Measurements from ENCODE around the gene CYSRT1.

DNA sequence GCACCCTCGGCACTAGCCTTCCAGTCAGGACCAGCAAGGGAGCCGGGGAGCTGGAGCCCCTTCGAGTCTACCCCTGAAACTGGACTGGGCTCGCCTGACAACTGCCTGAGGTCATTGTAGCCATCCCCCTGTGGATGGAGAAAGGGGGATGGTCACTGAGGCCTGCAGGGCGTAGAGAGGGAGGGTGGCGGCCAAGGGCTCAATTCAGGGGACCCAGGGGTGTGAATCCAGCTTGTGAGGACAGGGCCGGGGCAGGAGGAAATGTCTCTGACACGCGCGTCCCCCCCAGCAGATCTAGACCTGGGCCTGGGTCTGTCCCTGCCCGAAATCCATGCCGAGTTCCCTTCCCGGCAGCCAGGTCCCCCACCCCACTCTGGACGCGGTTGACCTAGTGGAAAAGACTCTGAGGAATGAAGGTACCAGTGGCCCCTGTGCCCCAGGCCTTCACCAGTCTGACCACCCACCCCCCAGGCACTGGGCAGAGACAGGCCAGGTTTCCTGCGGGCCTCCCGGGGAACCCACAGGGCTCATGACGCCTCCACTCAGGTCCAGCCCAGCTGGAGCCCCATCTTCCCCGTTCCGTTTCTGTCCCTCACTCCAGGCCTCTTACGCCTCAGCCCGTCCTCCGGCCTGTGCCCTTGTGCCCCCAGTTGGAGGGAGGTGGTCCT lies 6.5 kb downstream of the CYSRT1 start:
- TF ChIP-seq, protein P1, sequence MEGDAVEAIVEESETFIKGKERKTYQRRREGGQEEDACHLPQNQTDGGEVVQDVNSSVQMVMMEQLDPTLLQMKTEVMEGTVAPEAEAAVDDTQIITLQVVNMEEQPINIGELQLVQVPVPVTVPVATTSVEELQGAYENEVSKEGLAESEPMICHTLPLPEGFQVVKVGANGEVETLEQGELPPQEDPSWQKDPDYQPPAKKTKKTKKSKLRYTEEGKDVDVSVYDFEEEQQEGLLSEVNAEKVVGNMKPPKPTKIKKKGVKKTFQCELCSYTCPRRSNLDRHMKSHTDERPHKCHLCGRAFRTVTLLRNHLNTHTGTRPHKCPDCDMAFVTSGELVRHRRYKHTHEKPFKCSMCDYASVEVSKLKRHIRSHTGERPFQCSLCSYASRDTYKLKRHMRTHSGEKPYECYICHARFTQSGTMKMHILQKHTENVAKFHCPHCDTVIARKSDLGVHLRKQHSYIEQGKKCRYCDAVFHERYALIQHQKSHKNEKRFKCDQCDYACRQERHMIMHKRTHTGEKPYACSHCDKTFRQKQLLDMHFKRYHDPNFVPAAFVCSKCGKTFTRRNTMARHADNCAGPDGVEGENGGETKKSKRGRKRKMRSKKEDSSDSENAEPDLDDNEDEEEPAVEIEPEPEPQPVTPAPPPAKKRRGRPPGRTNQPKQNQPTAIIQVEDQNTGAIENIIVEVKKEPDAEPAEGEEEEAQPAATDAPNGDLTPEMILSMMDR (IDR thresholded peaks at IDR 0.05), result no peak
- TF ChIP-seq POLR2A (IDR thresholded peaks at IDR 0.05), result no peak
